Stimulated activated CD4-positive, alpha-beta T cell treated with anti-CD3 and anti-CD28 coated beads, TNF-alpha, amount 100 ng/mL, for 48 hours (primary cell): ENCODE results near the gene ACE2.

Experiments
- DNase-seq, 3 donors: peaks; one replicate each; pipeline ENCODE4 v3.0.0-alpha.2; 2020; ENCODE audit warnings: low read depth in 3 of 3

Gene ACE2

GRCh38 chrX:15511563-15511962, 89.2 kb downstream of the ACE2 start:
- no peak for DNase-seq
